Measurements from ENCODE around the gene TOX2. TPM values are rescaled to one million over a fixed set of nuclear protein-coding genes. Genes with fewer than 3 reads are reported as not detected.

Gene TOX2
- total RNA-seq, 2 experiments from 2014 or later: 0.23 TPM; not detected in 1

DNA sequence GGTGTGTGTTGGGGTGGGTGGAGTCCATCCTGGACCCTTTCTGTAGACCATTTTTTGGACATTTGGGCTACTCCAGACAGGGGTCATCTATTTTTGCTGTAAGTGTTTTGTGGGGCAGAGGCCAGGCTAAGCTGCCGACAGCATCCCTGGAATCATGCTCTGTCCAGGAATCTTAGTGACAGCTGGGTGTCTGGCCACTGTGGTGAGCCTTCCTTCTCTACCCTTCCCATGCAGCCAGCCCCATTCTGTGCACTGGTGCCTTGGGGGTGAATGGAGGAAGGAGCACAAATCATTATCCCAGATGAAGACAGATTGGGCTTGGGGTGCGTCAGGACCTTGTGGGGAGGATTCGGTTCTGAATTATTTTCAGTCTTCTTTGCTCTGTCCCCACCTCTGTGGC lies 20.2 kb downstream of the TOX2 start:
- Histone ChIP-seq H3K9me2 (ENCODE audit: insufficient read depth, low read length) (no peaks in the 10 kb centered on the region), H3K4me3 (ENCODE audit: low read depth, low read length, poor library complexity, severe bottlenecking) (no peak overlapping the region), H3K79me2 (ENCODE audit: insufficient read depth, low read depth, low read length) (no peaks in the 10 kb centered on the region), H3K4me1 (ENCODE audit: insufficient read depth, low read length, poor library complexity, severe bottlenecking) (no peaks in the 10 kb centered on the region), H3K36me3 (ENCODE audit: insufficient read depth, low read length) (no peaks in the 10 kb centered on the region), H3K4me2 (ENCODE audit: low read length) (no peak overlapping the region), H3K9me3 (ENCODE audit: low read length) (no peaks in the 10 kb centered on the region), H3K27ac (ENCODE audit: low read depth, low read length, poor library complexity, severe bottlenecking) (no peak overlapping the region), H4K20me1 (ENCODE audit: insufficient read depth, low read length) (no peaks in the 10 kb centered on the region), H2AFZ (ENCODE audit: low read length) (no peak overlapping the region)
- POLR2A ChIA-PET: interaction anchor here (0.5 kb wide), 1 partner anchor 10 kb away, joined by 4 read pairs; no protein-coding TSS in a partner anchor
- intact Hi-C loops (cut with micrococcal nuclease; ENCODE audit: unreplicated experiment): no loop called here
- TF ChIP-seq, protein P1, sequence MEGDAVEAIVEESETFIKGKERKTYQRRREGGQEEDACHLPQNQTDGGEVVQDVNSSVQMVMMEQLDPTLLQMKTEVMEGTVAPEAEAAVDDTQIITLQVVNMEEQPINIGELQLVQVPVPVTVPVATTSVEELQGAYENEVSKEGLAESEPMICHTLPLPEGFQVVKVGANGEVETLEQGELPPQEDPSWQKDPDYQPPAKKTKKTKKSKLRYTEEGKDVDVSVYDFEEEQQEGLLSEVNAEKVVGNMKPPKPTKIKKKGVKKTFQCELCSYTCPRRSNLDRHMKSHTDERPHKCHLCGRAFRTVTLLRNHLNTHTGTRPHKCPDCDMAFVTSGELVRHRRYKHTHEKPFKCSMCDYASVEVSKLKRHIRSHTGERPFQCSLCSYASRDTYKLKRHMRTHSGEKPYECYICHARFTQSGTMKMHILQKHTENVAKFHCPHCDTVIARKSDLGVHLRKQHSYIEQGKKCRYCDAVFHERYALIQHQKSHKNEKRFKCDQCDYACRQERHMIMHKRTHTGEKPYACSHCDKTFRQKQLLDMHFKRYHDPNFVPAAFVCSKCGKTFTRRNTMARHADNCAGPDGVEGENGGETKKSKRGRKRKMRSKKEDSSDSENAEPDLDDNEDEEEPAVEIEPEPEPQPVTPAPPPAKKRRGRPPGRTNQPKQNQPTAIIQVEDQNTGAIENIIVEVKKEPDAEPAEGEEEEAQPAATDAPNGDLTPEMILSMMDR (conservative IDR thresholded peaks at IDR 0.05; ENCODE audit: low read length): no peak
- no peak for TF ChIP-seq EZH2phosphoT487 (IDR thresholded peaks at IDR 0.05; ENCODE audit: borderline replicate concordance, low read depth, low read length)
- CTCF ChIA-PET (ENCODE audit: unreplicated experiment): no interaction called here
- no TSS peak for BruUV-seq (replicated peaks)
- no peak for DNase-seq (ENCODE audit: low spot score)

DNA sequence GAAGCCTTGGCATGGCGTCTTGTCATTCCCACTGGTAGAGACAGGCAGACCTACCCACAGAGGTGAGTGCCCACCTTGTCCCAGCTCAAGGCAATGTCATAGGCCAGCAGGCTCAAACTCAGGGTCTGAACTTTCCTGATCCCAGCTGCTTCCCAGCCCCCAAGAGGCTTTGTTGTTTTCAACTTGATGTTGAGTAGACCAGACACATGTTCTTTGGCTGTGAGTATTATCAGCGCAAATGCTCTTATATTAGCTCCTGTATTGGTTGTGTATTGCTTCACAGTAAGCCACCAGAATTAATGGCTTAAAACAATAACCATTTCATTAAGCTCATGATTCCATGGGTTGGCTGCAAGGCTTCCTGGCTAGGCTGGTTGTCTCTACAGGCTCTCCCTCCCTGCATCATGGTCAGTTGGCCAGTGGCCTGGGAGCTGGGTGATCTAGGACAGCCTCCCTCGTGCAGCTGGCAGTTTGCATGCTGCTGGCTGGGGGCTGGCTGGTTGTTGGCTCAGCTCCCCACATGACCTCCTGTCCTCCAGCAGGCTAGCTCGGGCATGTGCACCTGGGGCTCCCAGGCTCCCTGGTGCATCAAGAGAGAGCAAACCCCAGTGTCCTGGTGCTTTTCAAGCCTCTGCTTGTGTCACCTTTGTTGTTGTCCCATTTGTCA lies 21.6 kb downstream of the TOX2 start:
- Histone ChIP-seq H3K4me1 (ENCODE audit: insufficient read depth, low read length, poor library complexity, severe bottlenecking) (no peaks in the 10 kb centered on the region), H3K9me2 (ENCODE audit: insufficient read depth, low read length) (no peaks in the 10 kb centered on the region), H3K36me3 (ENCODE audit: insufficient read depth, low read length) (no peaks in the 10 kb centered on the region), H2AFZ (ENCODE audit: low read length) (no peak overlapping the region), H3K9me3 (ENCODE audit: low read length) (no peaks in the 10 kb centered on the region), H3K79me2 (ENCODE audit: insufficient read depth, low read depth, low read length) (no peaks in the 10 kb centered on the region), H3K4me3 (ENCODE audit: low read depth, low read length, poor library complexity, severe bottlenecking) (no peak overlapping the region), H3K4me2 (ENCODE audit: low read length) (no peak overlapping the region), H3K27ac (ENCODE audit: low read depth, low read length, poor library complexity, severe bottlenecking) (no peak overlapping the region), H4K20me1 (ENCODE audit: insufficient read depth, low read length) (no peaks in the 10 kb centered on the region)
- POLR2A ChIA-PET: interaction anchor here (0.8 to 1.3 kb wide), 2 partner anchors 17 to 19 kb away, joined by 3 read pairs; no protein-coding TSS in a partner anchor
- CTCF ChIA-PET (ENCODE audit: unreplicated experiment): no interaction called here
- no TSS peak for BruUV-seq (replicated peaks)
- TF ChIP-seq, protein P1 (conservative IDR thresholded peaks at IDR 0.05; ENCODE audit: low read length): no peak
- no peak for TF ChIP-seq EZH2phosphoT487 (IDR thresholded peaks at IDR 0.05; ENCODE audit: borderline replicate concordance, low read depth, low read length)
- DNase-seq (ENCODE audit: low spot score): no peak
- intact Hi-C loops (cut with micrococcal nuclease; ENCODE audit: unreplicated experiment): no loop called here

DNA sequence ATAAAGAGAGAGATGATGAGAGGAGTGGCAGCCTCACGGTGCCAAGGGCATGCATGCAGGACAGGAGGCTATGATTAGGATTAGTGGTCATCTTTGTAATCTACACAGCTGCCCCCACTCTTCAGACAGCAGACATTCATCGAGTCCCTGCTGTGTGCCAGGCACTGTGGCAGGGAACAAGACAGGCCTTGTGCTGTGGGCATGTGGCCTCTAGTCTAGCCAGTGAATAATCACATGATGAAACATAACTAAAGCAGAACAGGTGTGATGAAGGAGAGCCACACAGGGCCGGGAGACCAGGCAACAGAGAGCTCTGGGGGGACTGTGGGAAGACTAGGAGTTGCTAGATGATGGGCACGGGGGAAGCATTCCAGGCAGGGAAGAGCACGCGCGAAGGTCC lies 22.2 kb downstream of the TOX2 start:
- TF ChIP-seq EZH2phosphoT487 (IDR thresholded peaks at IDR 0.05; ENCODE audit: borderline replicate concordance, low read depth, low read length): no peak
- TF ChIP-seq, protein P1 (conservative IDR thresholded peaks at IDR 0.05; ENCODE audit: low read length): no peak
- BruUV-seq (replicated peaks): no TSS peak
- CTCF ChIA-PET (ENCODE audit: unreplicated experiment): no interaction called here
- H3K4me1 ChIP-seq (ENCODE audit: insufficient read depth, low read length, poor library complexity, severe bottlenecking): peaks cover 4% of the 10 kb centered on the region
- no peak overlapping the region for H2AFZ ChIP-seq (ENCODE audit: low read length)
- no peaks in the 10 kb centered on the region for H3K9me2 ChIP-seq (ENCODE audit: insufficient read depth, low read length)
- H3K79me2 ChIP-seq (ENCODE audit: insufficient read depth, low read depth, low read length): no peaks in the 10 kb centered on the region
- no peak overlapping the region for H3K4me2 ChIP-seq (ENCODE audit: low read length)
- no peaks in the 10 kb centered on the region for H3K36me3 ChIP-seq (ENCODE audit: insufficient read depth, low read length)
- H4K20me1 ChIP-seq (ENCODE audit: insufficient read depth, low read length): no peaks in the 10 kb centered on the region
- no peak for DNase-seq (ENCODE audit: low spot score)
- intact Hi-C loops (cut with micrococcal nuclease; ENCODE audit: unreplicated experiment): no loop called here
- POLR2A ChIA-PET: interaction anchor here (1.3 kb wide), 1 partner anchor 18 kb away, joined by 3 read pairs; no protein-coding TSS in a partner anchor
- H3K4me3 ChIP-seq (ENCODE audit: low read depth, low read length, poor library complexity, severe bottlenecking): no peak overlapping the region
- H3K9me3 ChIP-seq (ENCODE audit: low read length): no peaks in the 10 kb centered on the region
- H3K27ac ChIP-seq (ENCODE audit: low read depth, low read length, poor library complexity, severe bottlenecking): no peak overlapping the region
